Stimulated activated CD8-positive, alpha-beta memory T cell treated with anti-CD3 and anti-CD28 coated beads, Interleukin-7, amount 100 ng/mL, for 4 hours (primary cell): ENCODE data around the gene NUP210.
"Not testable (repeated sequence)": the region's sequence is repeated elsewhere in the genome, so short reads cannot be mapped to it uniquely, and the experiment has no call there.

Experiments used
- DNase-seq, 2 donors: peaks; one replicate each; pipeline ENCODE4 v3.0.0-alpha.2; 2020; ENCODE audit warnings: low read depth in 2 of 2

Gene NUP210

GRCh38 chr3:13429631-13430291 is 9.6 kb upstream of the NUP210 start:
- DNase-seq = no peak

GRCh38 chr3:13428678-13429077 is 8.6 kb upstream of the NUP210 start:
- not testable (repeated sequence) for DNase-seq

GRCh38 chr3:13427662-13428603 is 7.8 kb upstream of the NUP210 start:
- DNase-seq = peak in 1 of 2 donors; percentile 39

- no peak for DNase-seq
These were observed 6.5 kb upstream of the NUP210 start for GRCh38 chr3:13426591-13426990.

GRCh38 chr3:13425689-13426088 is 5.6 kb upstream of the NUP210 start:
- no peak for DNase-seq

- no peak for DNase-seq
These were observed 4.9 kb upstream of the NUP210 start for GRCh38 chr3:13424865-13425617.

GRCh38 chr3:13424141-13424844 is 4.2 kb upstream of the NUP210 start:
- DNase-seq = no peak

- DNase-seq = peak; percentile 62 to 72
These were observed 976 bp upstream of the NUP210 start for GRCh38 chr3:13420831-13421765.

GRCh38 chr3:13419505-13420044 is 547 bp downstream of the NUP210 start:
- peak; percentile 21 to 62 for DNase-seq

- DNase-seq = no peak
These were observed 2.8 kb downstream of the NUP210 start for GRCh38 chr3:13417166-13417947.

- DNase-seq = no peak
These were observed 3.9 kb downstream of the NUP210 start for GRCh38 chr3:13415997-13416793.

- DNase-seq = no peak
These were observed 4.7 kb downstream of the NUP210 start for GRCh38 chr3:13415236-13415986.

- peak; percentile 47 to 68 for DNase-seq
These were observed 5.9 kb downstream of the NUP210 start for GRCh38 chr3:13414040-13414729.

GRCh38 chr3:13411186-13411860 is 8.8 kb downstream of the NUP210 start:
- DNase-seq = no peak

GRCh38 chr3:13408890-13409289 is 11.2 kb downstream of the NUP210 start:
- no peak for DNase-seq

- no peak for DNase-seq
These were observed 12.2 kb downstream of the NUP210 start for GRCh38 chr3:13407926-13408325.

GRCh38 chr3:13407475-13407874 is 12.6 kb downstream of the NUP210 start:
- DNase-seq = no peak
